GM19351 (cell line): ENCODE measurements around the gene KCNB1.

Experiments
- ATAC-seq: cut with Tn5 transposase; IDR thresholded peaks from one replicate; pipeline ENCODE4 v1.9.1; 2021; ENCODE audit warnings: mild to moderate bottlenecking, moderate library complexity; ENCODE audit not compliant: unreplicated experiment

Gene KCNB1

GRCh38 chr20:49445176-49445575 is 37.3 kb downstream of the KCNB1 start:
- ATAC-seq, result no peak

DNA sequence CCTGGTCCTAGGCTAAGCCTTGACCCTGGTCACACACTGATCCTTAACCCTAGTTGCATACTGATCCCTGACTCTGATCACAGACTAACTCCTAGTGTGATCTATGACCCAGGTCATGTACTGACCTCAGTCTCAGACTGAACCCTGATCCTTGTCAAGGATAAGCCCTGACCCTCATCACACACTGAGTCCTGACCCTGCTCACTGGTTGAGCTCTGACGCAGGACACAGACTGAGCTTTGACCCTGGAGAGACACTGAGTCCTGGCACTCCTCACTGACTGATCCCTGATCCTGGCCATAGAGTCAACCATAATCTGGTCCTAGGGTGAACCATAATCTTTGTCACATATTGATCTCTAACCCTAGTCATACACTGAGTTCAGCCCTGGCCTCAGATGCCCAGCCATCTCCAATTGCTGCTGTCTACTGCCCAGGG is 37.9 kb downstream of the KCNB1 start:
- ATAC-seq, result no peak

DNA sequence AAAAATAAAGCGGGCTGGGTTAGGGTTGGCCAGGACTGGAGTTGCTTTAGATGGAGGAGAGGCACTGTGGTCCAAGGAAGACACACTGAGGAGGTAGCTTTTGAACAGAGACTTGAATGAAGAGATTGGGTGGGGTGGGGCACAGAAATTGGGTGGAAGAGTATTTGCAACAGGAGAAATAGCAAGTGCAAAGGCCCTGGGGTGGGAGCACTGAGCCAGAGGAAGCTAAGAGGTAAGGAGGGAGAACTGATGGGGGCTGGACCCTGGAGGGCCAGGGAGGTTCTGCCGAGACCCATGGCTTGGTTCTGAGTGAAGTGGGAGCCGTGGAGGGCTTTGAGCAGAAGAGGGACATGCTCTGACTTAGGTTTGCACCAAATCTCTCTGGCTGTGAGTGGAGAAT is 45.4 kb downstream of the KCNB1 start:
- ATAC-seq, result no peak

DNA sequence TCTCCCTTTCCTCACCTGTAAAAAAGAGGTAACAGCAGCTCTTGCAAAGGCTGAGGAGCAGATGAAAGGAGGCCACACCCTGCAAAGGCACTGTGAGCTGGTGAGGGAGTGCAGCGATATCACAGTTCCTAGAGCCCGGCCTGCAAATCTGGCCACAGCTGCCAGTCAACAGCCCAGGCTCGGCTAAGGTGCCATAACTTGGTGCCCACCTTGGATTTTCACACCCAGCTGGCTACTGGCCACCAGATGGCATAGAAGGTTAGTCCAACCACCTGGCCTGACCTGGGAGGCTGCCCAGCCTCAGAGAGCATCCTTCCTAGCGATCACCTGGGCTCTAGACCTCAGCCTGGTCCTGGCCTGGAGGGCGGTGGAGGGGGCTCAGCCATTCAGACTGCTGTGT is 46.8 kb downstream of the KCNB1 start:
- no peak for ATAC-seq

- no peak for ATAC-seq
Observed at GRCh38 chr20:49433333-49433732, 49.1 kb downstream of the KCNB1 start.

- ATAC-seq, result no peak
Observed at GRCh38 chr20:49432550-49432949, 49.9 kb downstream of the KCNB1 start.

- no peak for ATAC-seq
Observed at GRCh38 chr20:49431329-49431728, 51.1 kb downstream of the KCNB1 start.

DNA sequence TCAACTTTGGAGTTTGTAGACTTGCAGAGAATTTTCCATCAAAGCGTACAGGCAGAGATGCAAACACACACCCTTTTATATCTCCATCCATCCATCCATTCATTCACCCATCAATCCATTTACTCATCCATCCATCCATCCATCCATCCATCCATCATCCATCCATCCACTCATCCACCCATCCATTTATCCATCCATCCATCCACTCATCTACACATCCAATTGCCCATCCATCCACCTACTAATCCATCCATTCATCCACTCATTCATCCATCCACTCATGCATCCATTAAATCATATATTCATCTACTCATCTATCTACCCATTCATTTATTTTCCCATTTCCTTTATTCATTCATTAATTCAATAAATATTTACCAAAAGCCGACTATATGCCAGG is 52.1 kb downstream of the KCNB1 start:
- no peak for ATAC-seq

GRCh38 chr20:49427751-49428518 is 54.5 kb downstream of the KCNB1 start:
- ATAC-seq, result no peak

- ATAC-seq, result no peak
Observed at GRCh38 chr20:49426873-49427272, 55.6 kb downstream of the KCNB1 start.

DNA sequence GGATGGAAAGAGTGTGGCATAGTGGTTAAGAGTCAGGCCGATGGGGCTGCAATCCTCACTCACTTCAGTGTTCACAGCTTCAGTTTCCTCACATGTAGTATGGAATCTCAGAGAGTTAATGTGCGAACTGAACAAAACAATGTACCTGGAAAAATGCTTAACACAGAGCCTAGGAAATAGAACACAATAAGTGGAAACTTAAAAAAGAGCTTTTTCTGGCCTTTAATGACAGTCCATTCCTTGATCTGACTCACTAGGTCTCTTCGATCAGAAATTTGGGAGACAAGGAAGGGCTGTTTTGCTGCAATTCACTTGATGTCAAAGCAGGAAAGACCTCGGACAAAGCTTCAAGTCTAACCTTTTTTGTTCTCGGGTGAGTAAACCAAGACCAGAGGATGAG is 56.1 kb downstream of the KCNB1 start:
- ATAC-seq, result no peak

- ATAC-seq, result no peak
Observed at GRCh38 chr20:49424536-49424935, 57.9 kb downstream of the KCNB1 start.

- ATAC-seq, result no peak
Observed at GRCh38 chr20:49422161-49422560, 60.3 kb downstream of the KCNB1 start.

DNA sequence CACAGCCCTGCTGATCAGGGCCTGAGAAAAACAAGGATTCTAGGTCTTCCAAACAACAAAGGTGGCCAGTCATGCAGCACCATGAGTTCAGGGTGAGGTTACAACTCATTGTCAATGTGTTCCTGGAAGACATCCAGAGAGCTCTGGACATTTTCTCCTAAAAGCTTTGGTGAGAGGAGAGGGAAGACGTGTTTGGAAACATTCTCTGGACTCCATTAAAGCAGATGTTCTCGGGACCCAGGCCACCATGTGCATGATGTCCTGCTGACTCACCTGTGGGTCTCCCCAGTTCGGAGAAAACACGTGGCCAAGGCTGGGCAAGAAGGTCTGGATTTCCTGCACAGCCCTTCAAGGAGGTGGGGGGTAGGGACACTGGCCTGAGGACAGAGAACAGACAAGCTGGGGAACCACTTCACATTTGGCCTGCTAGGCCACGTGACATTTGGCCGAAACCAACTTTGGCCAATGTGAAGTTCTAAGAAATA is 61.6 kb downstream of the KCNB1 start:
- ATAC-seq, result no peak

DNA sequence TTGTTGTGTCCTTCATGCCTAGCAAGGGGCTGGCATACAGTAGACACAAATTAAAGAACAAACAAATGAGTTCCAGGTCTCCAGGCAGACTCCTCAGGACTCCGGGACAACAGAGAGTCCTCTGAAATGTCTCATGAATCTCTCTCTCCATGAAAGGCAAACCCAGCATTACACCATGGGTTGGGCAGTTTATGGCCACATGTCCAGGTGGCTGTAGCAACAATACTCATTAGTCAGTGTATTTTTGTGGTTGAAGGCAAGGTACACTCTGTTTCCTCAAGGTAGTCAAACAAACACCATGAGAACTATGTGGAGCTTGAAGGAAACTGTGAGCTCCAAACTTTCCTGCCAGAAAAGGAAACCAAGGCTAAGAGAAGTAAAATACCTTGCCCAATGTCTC is 62.2 kb downstream of the KCNB1 start:
- ATAC-seq, result no peak

DNA sequence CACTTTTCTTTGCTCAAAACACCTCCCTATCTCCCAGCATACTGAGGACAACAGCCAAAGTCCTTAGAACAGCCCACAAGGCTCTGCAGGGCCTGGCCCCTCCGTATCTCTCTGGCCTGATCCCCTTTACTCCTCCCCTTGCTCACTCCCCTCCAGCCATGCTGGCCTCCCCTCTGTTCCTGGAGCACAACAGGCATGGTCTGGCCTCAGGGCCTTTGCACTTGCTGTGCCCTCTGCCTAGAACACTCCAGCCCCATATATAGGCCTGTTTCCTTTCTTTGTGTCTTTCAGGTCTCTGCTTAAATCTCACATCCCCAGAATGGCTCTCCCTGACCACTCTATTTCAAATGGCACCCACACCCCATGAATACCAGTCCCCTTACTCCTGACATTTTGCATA is 62.7 kb downstream of the KCNB1 start:
- ATAC-seq, result no peak

- no peak for ATAC-seq
Observed at GRCh38 chr20:49418809-49419208, 63.7 kb downstream of the KCNB1 start.

- ATAC-seq, result no peak
Observed at GRCh38 chr20:49417843-49418555, 64.5 kb downstream of the KCNB1 start.

- no peak for ATAC-seq
Observed at GRCh38 chr20:49415668-49416044, 66.8 kb downstream of the KCNB1 start.

GRCh38 chr20:49415005-49415667 is 67.3 kb downstream of the KCNB1 start:
- ATAC-seq, result no peak

DNA sequence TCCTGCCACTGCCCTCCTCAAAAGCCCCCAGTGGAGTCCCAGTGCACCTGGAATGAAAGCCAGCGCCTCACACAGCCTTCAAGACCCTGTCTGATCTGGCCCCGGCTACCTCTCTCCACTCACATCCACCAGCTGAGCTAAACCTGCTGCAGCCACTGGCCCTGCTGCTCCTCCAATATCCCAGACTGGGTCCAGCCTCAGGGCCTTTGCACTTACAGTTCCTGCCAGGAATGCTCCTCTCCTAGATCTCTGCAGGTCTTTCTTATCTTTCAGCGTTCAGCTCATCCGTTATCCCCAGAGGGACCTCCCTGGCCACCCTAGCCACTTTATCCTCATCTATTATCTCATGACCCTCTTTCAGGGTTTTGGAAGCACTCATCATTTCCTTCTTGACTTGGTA is 68.8 kb downstream of the KCNB1 start:
- ATAC-seq, result no peak

DNA sequence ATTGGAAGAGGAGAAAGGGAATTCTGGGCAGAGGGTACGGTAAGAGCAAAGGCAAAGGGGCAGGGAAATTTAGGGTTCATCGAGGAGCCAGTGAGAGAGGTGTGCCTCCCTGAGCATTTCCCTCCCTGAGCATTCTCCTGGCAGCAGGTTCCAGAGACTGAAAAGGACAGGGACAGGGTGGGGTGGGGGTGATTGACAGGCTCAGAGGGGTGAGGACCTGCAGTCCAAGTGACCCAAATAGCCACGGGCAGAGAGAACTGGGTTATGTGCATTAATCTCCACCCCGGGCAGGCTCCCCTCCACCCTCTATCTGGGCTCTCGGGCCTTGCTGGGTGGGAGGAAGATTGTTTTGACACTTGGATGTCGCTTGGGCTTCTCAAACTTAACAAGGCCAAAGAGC is 69.5 kb downstream of the KCNB1 start:
- ATAC-seq, result no peak
